ENCODE measurements around the gene LAPTM4A.

LAPTM4A gene

GRCh38 chr2:20057268-20057667, 5.8 kb upstream of the LAPTM4A start:
- Histone ChIP-seq H3K27ac (ENCODE audit: low read length) (no peak overlapping the region), H2AFZ (ENCODE audit: low read depth, low read length) (no peak overlapping the region), H3K4me1 (ENCODE audit: low read length) (peaks cover 6% of the 10 kb centered on the region; the same call in 1 of the 2 replicates), H3K79me2 (ENCODE audit: low read length) (no peaks in the 10 kb centered on the region), H3K4me3 (ENCODE audit: low read length) (no peak overlapping the region), H3K9me3 (ENCODE audit: insufficient read depth, low read length) (no peaks in the 10 kb centered on the region), H4K20me1 (ENCODE audit: insufficient read depth, low read length) (no peaks in the 10 kb centered on the region), H3K27me3 (ENCODE audit: low read depth, low read length) (peaks cover 16% of the 10 kb centered on the region), H3K4me2 (ENCODE audit: low read length) (no peak overlapping the region), H3K9ac (ENCODE audit: low read length) (no peak overlapping the region), H3K36me3 (replicated peaks; ENCODE audit: low read depth, low read length) (no peaks in the 10 kb centered on the region)
- TF ChIP-seq EZH2phosphoT487 (IDR thresholded peaks at IDR 0.05; ENCODE audit: low read depth) = no peak
- TF ChIP-seq CTCF (IDR thresholded peaks at IDR 0.05; ENCODE audit: low read depth, low read length) = no peak

- Histone ChIP-seq H3K79me2 (ENCODE audit: low read length) (peaks cover 15% of the 10 kb centered on the region), H2AFZ (ENCODE audit: low read depth, low read length) (no peak overlapping the region)
- no peak for TF ChIP-seq CTCF (IDR thresholded peaks at IDR 0.05; ENCODE audit: low read depth, low read length)
- no peak for TF ChIP-seq EZH2phosphoT487 (IDR thresholded peaks at IDR 0.05; ENCODE audit: low read depth)
These were observed 3.5 kb upstream of the LAPTM4A start for GRCh38 chr2:20054931-20055330.

GRCh38 chr2:20054119-20054518, 2.7 kb upstream of the LAPTM4A start:
- H3K4me2 ChIP-seq (ENCODE audit: low read length) = no peak overlapping the region
- TF ChIP-seq CTCF (IDR thresholded peaks at IDR 0.05; ENCODE audit: low read depth, low read length) (no peak), EZH2phosphoT487 (IDR thresholded peaks at IDR 0.05; ENCODE audit: low read depth) (no peak)
- no peak overlapping the region for H2AFZ ChIP-seq (ENCODE audit: low read depth, low read length)
- H3K79me2 ChIP-seq (ENCODE audit: low read length) = peaks cover 23% of the 10 kb centered on the region
- no peak overlapping the region for H3K27ac ChIP-seq (ENCODE audit: low read length)
- peaks cover 11% of the 10 kb centered on the region for H3K4me1 ChIP-seq (ENCODE audit: low read length)
- no peak overlapping the region for H3K4me3 ChIP-seq (ENCODE audit: low read length)
- H4K20me1 ChIP-seq (ENCODE audit: insufficient read depth, low read length) = peaks cover 5% of the 10 kb centered on the region; the same call in 1 of the 2 replicates
- no peaks in the 10 kb centered on the region for H3K9me3 ChIP-seq (ENCODE audit: insufficient read depth, low read length)
- H3K9ac ChIP-seq (ENCODE audit: low read length) = no peak overlapping the region
- H3K36me3 ChIP-seq (replicated peaks; ENCODE audit: low read depth, low read length) = no peaks in the 10 kb centered on the region
- H3K27me3 ChIP-seq (ENCODE audit: low read depth, low read length) = peaks cover 9% of the 10 kb centered on the region

More at GRCh38 chr2:20054931-20055330, 3.5 kb upstream of the LAPTM4A start:
- Histone ChIP-seq H3K27ac (ENCODE audit: low read length) (no peak overlapping the region), H3K9ac (ENCODE audit: low read length) (no peak overlapping the region), H4K20me1 (ENCODE audit: insufficient read depth, low read length) (no peaks in the 10 kb centered on the region; the same call in 1 of the 2 replicates), H3K36me3 (replicated peaks; ENCODE audit: low read depth, low read length) (no peaks in the 10 kb centered on the region), H3K4me3 (ENCODE audit: low read length) (no peak overlapping the region), H3K27me3 (ENCODE audit: low read depth, low read length) (peaks cover 9% of the 10 kb centered on the region), H3K9me3 (ENCODE audit: insufficient read depth, low read length) (no peaks in the 10 kb centered on the region), H3K4me1 (ENCODE audit: low read length) (peaks cover 6% of the 10 kb centered on the region; the same call in 1 of the 2 replicates), H3K4me2 (ENCODE audit: low read length) (no peak overlapping the region)

GRCh38 chr2:20052861-20053281, 1.4 kb upstream of the LAPTM4A start:
- TF ChIP-seq CTCF (IDR thresholded peaks at IDR 0.05; ENCODE audit: low read depth, low read length) = no peak
- TF ChIP-seq EZH2phosphoT487 (IDR thresholded peaks at IDR 0.05; ENCODE audit: low read depth) = no peak
- Histone ChIP-seq H3K4me3 (ENCODE audit: low read length) (peak overlapping the region; percentile 95), H3K36me3 (replicated peaks; ENCODE audit: low read depth, low read length) (no peaks in the 10 kb centered on the region), H3K27me3 (ENCODE audit: low read depth, low read length) (peaks cover 9% of the 10 kb centered on the region), H3K9ac (ENCODE audit: low read length) (peak overlapping the region; percentile 84), H3K79me2 (ENCODE audit: low read length) (peaks cover 35% of the 10 kb centered on the region), H2AFZ (ENCODE audit: low read depth, low read length) (peak overlapping the region; percentile 95), H3K4me2 (ENCODE audit: low read length) (peak overlapping the region; percentile 79), H3K4me1 (ENCODE audit: low read length) (peaks cover 18% of the 10 kb centered on the region), H3K9me3 (ENCODE audit: insufficient read depth, low read length) (no peaks in the 10 kb centered on the region), H4K20me1 (ENCODE audit: insufficient read depth, low read length) (peaks cover 17% of the 10 kb centered on the region), H3K27ac (ENCODE audit: low read length) (no peak overlapping the region)

All from OCI-LY3 (cell line).